GM12801 (cell line): ENCODE measurements around the gene RPL23.

ENCODE experiments used
- TF ChIP-seq, protein P1 (sequence below): IDR thresholded peaks from one replicate; pipeline ENCODE4 v1.5.1; 2011; ENCODE audit warnings: control low read depth; ENCODE audit not compliant: insufficient read length; ENCODE audit errors: extremely low read depth

RPL23 gene

DNA sequence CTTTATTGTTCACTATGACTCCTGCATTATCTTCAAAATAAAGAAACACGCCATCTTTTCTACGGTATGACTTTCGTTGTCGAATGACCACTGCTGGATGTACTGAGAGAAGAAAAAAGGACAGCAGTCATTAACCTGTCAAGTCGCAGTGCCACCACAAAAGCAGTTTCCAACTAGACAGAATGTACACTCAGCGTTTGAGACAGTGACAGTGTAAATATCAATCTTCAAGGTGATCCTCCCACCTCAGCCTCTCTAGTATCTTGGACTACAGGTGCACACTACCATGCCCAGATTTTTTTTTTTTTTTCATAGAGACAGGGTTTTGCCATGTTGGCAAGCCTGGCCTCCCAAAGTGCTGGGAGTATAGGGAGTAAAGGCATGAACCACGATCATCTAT lies 3.1 kb downstream of the RPL23 start:
- TF ChIP-seq, protein P1, sequence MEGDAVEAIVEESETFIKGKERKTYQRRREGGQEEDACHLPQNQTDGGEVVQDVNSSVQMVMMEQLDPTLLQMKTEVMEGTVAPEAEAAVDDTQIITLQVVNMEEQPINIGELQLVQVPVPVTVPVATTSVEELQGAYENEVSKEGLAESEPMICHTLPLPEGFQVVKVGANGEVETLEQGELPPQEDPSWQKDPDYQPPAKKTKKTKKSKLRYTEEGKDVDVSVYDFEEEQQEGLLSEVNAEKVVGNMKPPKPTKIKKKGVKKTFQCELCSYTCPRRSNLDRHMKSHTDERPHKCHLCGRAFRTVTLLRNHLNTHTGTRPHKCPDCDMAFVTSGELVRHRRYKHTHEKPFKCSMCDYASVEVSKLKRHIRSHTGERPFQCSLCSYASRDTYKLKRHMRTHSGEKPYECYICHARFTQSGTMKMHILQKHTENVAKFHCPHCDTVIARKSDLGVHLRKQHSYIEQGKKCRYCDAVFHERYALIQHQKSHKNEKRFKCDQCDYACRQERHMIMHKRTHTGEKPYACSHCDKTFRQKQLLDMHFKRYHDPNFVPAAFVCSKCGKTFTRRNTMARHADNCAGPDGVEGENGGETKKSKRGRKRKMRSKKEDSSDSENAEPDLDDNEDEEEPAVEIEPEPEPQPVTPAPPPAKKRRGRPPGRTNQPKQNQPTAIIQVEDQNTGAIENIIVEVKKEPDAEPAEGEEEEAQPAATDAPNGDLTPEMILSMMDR = no peak

DNA sequence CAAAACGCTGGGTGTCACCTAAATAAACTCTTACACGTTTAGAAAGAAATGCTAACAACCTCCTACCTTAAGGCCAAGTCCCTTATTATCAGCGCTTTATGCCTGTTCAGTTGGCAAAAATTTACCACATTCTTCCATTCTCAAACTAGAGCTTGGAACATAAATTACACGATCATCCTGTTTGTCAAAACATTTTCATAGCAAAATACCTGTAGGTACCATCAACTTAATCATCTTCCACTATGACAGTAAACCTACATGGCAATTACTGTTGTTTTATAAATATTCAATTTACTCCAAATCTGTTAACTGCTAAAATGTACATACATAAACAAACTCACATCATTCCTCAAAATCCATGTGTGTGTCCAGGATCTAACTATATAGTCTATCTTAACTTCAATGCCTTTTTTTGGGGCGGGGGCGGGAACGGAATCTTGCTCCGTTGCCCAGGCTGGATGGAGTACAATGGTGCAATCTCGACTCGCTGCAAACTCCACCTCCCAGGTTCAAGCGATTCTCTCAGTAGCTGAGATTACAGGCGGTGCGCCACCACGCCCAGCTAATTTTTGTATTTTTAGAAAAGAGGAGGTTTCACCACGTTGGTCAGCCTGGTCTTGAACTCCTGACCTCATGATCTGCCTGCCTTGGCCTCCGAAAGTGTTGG lies 4.4 kb downstream of the RPL23 start:
- TF ChIP-seq, protein P1 = no peak

DNA sequence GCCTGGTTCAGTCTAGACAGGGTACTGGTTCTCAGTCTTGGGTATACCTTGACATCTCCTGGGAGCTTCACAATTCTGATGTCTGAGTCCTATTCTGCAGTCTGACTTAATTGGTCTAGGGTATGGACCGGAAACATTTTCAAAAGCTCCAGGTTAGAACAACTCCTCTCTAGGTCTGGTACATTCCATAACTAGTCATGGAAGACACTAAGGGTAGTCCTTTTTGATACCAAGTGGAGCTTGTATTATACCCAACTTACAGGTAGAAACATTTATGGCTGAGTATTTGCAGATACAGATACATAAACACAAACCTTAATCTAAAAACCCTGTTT lies 5.0 kb downstream of the RPL23 start:
- TF ChIP-seq, protein P1 = no peak

DNA sequence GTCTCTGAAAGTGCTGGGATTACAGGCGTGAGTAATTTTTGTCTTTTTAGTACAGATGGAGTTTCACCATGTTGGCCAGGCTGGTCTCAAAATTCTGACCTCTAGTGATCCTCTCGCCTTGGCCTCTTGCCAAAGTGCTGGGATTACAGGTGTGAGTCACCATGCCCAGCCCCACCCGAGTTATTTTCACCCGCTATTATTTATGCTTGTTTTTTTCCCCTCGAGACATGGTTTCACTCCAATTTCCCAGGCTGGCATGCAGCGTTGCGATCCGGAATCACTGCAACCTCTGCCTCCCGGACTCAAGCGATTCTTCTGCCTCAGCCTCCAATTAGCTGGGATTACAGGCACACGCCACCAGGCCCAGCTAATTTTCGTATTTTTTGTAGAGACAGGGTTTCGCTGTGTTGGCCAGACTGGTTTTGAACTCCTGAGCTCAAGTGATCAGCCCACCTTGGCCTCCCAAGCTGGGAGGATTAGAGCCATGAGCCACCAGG lies 9.2 kb downstream of the RPL23 start:
- TF ChIP-seq, protein P1 = no peak

DNA sequence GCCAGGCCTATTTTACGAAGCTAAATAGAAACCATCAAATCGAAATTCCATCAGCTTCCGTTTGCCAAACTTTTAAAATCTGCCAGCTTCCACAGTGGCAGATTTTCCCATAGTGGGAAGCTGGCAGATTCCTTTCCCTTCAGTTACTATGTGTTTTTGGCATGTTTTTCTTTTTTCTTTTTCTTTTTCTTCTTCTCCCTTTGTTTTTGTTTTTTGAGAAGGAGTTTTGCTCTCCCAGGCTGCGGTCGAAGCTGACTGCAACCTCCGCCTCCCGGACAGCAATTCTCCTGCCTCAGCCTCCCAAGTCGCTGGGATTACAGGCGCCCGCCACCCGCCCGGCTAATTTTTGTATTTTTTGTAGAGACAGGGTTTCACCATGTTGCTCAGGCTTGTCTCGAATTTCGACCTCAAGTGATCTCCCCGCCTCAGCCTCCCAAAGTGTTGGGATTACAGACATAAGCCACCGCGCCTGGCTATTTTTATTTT lies 27.7 kb downstream of the RPL23 start:
- TF ChIP-seq, protein P1 = no peak

DNA sequence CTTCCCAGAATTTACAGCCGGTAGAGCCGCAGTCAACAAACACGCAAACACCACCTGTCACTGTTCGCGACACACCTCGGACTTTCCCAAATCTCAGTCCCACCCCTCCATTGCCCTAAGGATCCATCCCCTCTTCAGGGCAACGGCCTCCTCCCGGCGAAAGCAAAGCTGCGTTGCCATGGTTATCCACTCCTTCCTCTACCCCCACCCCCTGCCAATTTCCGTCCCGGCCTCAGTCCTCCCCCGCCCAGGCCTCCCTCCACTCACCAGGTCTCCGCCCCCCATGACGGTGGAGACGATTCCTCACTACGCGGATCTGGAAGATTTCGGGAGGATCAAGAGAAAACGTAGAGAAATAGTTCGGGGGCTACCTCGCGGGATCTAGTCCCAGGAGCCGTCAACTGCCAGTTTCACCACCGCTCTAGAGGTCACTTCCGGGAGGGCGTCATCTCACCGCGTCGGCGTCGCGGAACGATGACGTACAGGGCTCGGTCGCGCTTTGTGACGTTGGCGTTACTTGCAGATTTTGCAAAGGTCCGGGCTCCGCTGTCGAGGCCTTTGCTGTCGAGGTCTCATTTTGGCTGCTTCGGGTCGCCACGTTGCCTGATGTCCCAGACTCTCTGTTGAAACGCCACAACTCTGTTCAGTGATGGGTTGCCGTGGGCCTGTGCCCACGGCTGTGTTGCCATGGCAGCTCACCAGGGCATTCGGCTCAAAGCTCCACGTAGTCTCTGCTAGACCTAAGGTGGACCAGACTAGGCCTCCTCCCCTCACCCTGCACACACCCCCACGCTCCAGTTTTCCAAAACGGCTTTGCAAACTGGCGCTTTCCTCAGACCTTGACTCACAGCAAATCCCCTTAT lies 28.4 kb downstream of the RPL23 start, which contains the start of gene CWC25:
CWC25 (minus strand) TSS at position 423 of the 863 bp plus-strand sequence; CDS start at position 285, 138 bp downstream.
- TF ChIP-seq, protein P1 = no peak

DNA sequence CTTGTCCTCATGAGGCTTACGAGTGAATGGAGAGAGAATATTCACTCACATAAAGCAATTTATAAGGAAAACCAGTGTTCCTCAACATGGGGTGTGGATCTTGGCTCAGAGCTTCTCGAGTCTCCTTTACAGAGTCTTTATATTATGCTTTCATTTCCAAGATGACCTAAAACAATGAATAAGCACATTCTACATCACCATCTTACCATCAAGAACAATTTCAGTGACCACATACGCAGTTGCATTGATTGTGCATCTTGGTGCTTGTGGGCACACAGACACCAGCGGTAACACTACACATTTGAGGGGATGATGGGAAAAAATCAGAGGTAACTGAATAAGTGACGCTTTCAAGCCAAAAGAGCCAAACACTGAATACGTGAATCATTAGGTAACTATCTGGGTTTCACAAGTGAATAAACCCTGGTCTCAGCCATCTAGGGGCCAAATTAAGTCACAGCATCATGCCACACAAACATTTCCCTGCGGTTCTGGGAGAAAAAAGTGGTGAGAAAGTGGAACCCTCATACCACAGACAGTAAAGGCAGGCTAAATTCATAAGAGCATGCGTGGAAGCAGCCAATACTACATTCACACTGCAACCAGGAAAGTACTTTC lies 37.8 kb downstream of the RPL23 start:
- TF ChIP-seq, protein P1 = no peak
